Colon (tissue), 2 donors: Measurements from ENCODE around the gene NEO1.

Source experiments
- FAIRE-seq: peaks from 2 replicates; lab custom pipeline; 2012; peaks lifted over from hg19 to GRCh38; lab: Jason Lieb, UNC
- donor health status: control.
- donor health status: control.

Gene NEO1

DNA sequence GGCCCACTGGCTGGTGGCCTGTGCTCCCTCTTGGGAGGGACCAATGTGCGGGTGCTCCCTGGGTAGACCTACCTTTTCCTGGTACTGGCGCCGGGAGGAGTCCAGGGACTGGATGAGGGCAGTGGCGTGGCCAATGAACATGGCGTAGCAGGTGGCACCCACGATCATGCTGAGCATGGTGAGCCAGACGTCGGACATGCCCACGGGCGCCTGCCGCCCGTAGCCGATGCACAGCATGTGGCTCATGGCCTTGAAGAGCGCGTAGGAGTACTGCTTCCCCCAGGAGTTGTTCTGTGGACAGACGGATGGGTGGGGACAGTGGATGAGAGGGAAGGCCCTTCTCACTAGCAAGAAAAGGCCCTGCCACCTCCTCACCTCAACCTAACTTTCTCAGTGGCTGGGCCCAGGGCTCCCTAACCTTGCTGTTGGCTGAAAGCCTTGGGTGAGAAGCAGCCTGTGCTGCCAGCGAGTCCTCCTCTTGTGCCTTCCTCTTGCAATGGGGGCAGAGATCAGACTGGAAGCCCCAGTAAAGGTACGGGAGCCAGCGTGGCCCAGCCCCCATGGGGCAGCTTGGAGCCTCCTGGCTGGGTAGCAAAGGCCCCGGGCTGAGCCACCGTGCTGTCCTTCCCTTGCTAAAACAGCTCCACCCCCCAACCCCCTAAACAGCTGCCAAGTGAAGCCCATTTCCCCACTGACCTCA, 277.4 kb downstream of the NEO1 start:
- FAIRE-seq, result no peak

DNA sequence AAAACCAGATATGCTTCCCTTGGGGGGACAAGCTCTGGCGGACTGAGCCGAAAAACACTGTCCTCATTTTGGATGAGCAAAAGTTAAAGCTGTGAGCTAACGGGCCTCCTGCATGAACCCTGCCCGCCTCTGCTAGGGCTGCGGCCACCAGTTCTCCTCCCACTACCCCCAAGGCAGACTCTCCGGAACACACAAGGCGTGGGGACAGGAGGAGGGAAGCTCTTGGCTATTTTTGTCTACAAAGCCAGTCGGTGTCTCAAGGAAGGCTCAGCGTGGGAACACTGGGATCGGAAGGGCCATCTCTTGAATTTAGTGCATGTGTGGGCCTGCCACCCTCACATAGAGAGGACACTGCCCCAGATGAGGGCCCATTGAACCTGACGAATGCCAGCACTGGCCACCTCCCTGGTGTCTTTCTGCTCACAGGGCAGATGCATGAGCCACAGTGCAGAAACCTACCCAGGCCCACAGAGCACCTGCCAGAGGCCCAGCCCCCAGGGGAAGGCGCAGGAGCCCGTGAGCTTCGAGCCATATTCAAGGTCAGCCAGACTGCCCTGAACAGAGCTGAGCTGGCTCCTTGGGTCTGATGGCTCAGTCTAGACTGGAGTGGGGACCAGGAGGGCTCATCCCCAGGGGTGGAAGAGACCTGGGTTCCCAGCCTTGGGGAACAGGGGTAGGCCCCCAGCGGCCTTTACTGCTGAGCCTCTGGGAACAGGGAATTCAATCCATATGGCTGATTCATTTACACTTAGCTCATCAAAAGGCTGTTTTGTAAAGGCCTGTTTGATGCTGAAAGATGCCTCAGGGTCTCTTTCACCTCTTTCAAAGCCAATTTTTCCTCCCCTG, 278.2 kb downstream of the NEO1 start:
- FAIRE-seq, result no peak

DNA sequence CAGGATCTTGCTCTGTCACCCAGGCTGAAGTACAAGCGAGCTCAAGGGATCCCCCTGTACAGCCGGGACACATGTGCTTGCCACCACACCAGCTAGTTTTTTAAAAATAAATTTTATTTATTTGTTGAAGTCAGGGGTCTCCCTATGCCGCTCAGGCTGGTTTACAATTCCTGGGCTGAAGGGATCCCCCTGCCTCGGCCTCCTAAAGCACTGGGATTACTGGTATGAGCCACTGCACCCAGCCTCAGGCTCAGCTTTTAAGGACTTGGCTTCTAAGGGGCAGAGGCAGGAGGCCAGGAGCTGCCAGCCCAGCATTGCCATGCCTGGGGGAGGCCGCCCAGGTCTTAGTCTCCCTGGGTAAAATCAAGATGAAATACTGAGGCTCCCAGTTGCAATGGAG, 279.2 kb downstream of the NEO1 start:
- no peak for FAIRE-seq

DNA sequence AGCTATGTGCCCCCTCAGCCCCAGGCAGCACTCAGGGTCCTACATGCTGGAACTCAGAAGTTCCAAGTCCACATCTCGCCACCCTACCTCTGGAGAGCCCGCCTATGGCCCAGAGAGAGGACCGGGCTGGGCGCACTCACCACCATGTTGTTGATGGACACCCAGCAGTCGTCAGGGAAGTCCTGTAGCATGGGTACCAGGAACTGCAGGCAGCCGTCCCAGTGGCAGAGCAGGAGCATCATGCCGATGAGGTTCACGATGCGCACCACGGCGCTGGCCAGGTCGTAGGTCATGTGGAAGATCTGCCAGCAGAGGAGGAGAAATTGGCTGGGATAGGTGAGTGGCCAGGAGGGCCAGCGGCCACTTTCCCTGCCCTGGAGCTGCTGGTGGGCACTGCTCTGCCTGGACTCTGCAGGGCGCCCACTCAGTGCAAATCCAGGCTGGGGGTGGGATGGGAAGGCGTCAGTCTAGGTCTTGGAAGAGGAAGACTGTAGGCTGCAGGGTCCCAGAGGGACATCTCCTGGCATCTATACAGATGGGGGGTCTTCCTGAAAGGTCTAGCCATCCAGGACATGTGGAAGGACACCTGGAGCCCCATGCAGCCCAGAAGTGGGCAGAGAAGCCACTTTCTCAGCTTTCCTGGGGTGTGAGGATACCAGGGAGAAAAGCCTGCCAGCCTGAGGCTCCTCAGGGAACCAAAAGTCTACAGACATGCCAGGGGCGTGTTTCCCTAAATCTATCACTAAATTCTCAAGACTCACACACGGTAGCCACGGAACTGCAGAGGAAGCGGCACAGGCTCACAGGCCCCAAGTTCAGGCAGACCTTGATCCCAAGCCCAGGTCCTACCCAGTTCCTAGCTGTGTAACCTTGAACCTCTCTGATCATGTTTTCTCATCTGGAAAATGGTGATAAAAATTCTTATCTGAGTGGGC, 280.0 kb downstream of the NEO1 start:
- no peak for FAIRE-seq

DNA sequence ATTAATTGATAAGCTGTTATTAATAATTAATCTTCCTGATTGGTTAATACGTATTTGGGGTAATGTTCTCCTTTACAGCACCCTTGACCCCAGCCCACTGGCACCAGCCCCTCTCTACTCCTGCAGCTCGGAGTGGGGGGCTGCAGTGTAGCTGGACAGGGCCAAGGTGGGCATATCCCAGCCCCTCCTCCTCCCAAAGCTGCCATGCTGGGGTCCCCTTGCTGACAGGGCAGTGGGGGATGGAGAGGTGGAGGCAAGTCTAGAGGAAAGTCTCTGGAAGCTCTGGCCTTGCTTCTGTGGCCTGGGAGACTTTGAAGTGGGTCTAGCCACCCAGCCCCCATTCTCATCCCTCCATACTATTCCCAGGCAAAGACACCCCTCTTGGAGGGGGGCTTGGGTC, 280.7 kb downstream of the NEO1 start:
- FAIRE-seq, result no peak

DNA sequence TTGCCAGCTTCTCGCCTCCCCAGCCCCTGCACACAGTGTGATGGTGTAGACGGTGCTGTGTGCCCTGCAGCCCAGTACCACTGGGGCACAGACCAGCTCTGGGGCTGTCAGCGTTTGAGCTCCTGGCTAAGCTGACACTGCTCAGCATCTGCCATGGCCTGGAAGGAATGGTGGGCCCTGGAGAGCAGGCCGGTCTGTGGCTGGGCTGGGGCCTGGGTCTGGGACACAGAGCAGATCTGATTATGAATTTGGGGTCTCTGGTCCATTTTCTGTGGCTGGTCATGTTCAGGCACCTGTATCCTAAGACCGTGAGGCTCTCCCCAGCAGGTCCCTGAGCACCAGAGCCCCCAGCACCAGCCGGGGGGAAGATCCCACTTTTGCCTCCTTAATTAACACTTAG, 281.8 kb downstream of the NEO1 start:
- no peak for FAIRE-seq

DNA sequence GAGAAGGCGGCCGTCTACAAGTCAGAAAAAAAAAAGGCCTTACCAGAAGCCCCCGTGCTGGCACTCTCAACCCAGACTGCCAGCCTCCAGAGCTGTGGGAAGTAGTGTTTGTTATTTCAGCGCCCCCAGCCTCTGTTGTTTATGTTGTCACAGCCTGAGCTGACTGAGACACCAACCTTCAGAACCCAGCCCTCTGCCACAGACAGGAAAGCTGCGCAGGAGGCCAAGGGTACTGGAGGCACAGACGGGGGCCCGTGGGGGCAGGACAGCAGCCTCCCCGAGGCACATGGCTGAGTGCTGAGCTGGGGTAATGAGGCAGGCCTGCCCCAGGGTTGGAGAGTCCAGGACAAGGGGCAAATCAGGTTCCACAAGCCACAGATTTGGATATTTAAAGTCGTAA, 282.8 kb downstream of the NEO1 start:
- no peak for FAIRE-seq

DNA sequence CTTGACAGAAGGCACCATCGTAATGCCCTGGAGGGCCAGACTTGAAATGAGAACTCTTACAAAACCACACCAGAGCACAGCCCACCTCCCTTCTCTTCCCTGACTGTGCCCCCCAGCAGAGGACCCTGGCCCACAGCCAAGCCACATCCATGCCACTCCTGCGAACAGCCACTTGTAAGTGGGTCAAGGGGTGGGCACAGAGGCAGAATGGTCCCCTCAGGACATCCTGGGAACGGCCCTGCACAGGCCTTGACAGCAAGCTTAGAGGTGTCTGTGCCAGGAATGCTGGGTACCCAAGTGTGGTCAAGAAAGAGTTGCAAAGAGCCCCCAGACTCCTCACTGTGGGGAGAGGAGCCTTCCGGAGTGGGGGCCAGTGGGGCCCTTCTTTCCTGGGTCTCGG, 283.2 kb downstream of the NEO1 start:
- no peak for FAIRE-seq

DNA sequence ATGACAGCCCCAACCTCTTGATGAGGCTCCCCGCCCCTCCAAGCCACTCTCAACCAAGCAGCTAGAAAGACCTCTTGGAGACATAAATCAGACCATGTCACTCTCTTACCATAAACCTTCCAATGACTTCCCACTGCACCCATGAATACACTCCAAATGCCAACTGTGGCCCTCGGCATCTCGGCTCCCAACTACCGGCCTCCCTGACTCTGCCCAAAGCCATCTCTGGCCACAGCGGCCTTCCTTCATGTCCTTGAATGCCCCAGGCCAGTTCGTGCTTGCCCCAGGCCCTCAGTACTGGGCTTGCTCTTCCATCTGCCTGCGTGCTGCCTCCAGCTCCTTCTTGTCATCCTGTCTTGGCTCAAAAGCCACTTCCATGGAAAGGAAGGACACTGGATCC, 284.5 kb downstream of the NEO1 start:
- FAIRE-seq, result no peak

DNA sequence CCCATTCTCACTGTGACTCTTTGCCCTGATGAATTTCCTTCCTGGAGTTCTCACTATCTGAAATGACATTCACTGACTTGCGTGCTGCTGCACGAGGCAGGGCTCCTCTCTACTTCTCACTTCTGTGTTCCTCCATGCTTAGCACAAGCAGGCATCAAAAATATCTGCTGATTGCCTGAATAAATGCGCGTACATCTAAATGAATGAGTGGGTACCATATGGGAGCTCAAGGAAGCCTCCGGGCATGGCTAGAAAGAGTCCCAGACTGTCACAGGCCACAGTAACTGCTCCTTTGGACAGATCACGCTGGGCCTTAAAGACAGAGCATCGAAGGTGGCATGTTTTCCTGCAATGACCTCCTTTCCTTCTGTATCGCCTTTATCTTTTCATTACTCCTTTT, 284.9 kb downstream of the NEO1 start:
- FAIRE-seq, result no peak

DNA sequence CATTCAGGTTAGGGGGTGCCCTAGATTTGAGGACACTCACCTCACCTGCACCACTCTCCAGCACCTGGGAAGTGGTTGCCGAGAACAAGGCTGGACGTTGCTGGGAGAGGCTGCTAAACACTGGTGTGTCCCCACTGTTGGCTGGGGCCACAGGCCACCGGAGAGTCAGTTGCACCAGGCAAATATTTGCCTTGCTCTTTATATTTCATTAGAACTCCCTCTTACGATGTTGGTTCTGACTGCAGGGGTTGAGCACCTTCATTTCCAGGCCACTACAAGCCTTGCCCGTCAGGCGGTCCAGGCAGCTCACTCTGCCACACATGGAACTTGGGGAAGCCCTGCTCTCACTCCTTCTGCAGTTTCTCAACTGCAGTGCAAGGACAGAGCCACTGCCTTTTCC, 285.8 kb downstream of the NEO1 start:
- FAIRE-seq, result no peak

DNA sequence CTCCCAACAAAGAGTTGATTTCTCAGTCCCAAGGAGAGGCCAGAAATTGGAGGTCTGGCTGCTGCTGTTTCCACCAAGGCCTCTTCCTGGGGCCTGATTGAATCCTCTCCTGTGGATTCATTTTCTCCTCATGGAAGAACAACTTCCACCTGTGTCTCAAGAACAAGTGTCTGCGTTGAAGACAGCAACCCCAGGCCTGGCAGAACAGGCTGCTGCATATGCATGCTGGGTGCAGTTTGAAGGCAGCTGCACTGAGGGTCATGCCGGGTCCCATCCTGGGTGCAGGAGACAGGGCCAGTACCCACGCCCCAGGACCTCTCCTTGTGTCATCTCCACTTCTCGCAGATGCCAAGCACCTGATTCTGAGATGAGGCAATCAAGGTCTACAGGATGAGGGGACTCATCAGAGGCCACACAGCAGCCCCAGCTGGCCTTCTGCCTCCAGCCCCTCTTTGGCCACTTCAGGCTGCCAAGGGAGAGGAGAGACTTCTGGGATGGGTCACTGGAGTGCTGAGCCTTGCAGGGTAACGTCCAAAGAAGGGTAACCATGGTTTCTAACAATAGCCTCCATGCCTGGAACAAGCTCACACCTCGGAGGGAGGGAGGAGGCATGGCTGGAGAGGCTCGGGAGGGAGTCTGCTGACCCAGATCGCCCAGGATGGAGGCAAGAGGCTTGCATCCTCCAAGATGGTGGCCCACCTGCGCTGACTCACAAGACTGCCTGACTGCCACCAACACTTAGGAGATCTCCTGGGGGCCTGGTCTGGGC, 286.5 kb downstream of the NEO1 start:
- no peak for FAIRE-seq

DNA sequence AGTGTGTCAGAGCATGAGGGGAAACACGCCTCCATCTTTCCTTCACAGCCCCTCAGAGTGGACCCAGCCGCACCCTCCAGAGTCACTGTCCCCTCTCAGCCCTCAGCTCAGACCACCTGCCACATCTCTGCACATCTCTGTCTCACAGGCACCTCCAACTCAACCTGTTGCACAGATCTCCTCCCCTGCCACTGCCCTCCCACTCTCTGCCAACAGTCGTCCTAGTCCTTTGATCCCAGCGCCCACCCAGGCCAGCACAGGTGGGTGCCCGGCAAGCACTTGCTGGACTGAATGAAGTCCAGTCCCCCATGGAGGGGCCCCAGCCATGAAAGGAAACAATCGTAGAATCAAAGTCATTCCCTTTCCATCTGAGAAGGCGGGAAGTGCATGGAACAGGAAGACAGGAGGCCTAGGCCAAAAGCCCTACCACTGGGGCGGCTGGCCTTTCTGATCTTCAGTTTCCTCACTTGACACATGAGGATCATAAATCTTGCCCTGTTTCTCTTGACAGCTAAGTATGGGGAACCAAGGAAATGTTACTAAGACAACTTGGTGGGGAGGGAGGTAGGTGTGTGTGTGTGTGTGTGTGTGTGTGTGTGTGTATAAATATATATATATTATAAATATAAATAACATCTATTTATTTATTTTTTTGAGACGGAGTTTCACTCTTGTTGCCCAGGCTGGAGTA, 288.4 kb downstream of the NEO1 start:
- FAIRE-seq, result no peak

DNA sequence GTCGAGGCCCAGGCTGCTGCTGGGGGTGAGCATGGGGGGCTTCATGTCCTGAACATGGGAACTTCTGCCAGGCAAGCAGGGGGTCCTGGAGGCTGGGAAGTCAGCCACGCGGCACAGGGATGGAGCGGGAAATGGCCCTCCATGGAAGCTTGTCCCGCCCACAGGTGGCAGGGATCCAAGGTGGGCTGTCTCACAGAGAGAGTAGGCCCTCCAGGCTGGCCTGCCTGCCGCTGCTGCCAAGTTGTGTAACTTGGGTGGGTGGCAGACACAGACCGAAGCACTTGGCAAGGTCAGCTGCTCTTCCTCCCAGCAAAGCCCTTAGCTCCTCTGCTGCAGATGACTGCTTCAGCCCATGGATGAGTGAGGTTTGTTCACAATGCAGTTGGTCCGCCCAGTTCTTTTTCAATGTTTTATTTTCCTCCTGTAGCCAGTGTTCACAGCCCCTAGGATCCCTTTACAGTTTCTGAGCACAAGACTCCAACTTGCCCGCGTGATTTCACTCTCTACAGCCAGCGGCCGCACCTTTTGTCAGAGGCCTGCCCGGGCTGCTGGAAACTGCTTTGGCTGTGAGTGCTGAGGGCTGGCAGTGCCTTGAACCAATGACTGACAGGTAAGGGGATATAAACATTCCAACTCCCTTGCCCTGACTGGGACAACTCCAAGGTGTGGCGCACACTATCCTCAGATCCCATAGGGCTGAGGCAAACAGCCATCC, 289.8 kb downstream of the NEO1 start:
- no peak for FAIRE-seq

DNA sequence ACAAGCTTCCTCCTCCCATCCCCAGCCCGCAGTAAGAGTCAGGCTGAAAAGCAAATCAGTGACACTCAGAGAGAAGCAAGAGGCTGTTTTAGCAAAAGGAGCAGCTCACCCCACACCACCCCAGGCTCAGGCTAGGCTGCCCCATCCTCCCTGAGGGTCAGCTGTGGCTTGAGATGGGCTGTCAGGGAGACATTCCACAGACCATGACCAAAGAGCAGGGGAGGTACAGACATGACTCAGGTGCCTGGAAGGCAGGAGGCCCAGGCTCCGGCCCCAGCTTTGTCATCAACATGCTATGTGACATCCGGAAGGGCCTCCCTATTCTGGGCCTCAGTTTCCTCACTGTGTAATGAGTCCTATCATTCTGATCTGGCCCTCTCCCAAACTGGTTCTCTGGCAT, 291.8 kb downstream of the NEO1 start:
- FAIRE-seq, result no peak

DNA sequence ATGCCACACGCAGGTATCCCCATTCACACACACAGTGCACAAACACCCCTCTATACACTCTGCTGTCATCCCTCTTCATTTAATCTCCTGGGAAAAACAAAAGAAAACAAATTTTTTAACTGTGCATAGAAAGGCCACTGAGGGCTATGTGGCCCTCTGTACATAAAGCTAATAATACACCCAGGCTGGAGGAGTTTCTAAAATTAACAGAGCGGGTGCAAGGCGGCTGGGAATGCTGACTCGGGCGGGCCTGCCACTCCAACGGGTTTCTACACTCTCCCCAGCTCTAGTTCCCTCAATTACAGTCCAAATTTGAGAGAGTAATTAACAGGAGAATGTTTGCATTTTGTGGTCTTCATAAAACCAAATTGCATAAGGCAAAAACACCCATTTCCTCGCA, 293.4 kb downstream of the NEO1 start:
- no peak for FAIRE-seq

DNA sequence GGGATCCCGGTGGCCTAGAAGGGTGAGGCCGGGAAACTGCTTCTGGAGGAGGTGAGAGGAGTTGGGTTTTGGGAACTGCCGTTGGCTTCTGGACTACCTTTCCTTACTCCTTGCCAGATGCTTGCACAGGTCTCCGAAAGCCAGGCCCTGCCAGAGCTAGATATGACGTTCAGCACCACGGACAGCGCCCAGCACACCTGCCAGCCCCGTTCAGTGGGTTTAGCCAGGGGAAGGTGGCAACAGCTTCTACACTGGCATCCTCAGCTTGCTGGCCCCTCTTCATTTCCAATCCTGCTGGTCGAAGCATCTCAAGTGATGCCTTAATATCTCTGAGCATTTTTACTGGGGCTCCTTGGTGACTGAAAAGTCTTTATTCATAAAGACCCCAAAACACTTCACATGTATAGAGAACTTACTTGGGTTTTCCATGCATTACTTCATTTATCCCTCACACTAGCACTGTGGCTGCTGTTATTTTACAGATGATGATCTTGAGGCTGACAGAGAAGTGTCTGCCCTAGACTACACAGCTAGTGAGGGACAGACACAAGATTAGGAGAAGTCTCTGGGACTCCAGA, 294.6 kb downstream of the NEO1 start:
- FAIRE-seq, result no peak

DNA sequence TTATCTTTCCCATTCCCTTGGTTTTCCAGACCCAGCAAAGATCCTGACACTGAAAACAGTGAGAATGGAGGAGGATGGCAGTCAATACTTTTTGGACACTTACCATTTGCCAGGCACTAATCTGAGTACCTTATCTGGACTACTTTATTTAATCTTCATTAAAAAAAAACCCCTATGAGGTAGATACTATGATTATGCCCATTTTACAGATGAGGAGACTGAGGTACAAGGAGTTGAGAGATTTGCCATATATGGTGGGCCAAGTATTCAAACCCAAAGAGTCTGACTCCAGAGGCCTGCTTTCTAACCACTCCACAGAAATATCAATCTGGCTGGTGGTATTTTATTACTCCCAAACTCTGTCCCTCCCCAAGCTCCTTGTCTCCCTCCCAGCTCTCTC, 296.9 kb downstream of the NEO1 start:
- FAIRE-seq, result no peak

DNA sequence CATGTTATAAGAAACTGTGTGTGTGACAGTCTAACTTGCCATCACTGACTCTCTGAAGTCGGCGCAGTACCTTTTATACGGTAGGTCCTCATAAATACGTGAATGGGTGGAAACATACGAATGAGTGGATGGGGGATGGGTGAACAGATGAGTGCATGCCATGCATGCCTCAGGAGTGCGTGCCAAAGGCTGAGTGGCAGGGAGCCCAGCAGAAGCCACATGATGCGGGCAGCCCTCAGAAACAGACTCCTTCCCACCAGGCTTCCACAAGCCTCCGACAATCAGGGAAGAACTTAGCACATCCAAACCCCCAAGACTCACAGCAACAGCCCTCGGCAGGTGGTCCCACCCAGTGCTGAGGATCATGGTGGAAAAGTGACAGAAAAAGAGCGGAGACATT, 299.8 kb downstream of the NEO1 start:
- FAIRE-seq, result no peak

DNA sequence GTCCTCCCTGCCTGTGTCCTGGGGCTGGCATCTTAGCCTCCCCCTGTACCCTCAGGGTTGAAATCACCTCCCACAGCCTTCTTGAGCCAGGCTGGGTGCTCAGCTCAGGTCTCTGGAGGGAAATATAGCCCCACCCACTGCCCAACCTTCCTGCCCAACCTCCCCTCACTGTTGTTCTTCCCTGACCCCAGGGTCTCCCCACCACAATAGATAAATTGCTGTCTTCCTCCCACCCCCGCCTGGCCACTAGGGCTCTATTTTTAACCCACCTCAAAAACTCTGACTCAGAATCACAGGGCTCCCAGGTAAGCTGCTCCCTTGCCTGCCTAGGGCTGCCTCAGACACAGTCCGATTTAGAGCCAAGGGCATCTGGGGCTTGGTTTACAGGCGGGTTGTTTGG, 301.5 kb downstream of the NEO1 start:
- FAIRE-seq, result no peak
